Colonic mucosa (tissue), 4 donors: ENCODE results near the gene RPL36A. TPM values are rescaled to one million over a fixed set of nuclear protein-coding genes. Genes with fewer than 3 reads are reported as not detected.

Experiments used
- DNase-seq: peaks from one replicate; pipeline ENCODE4 v3.0.0-alpha.2; 2020
- H3K27ac ChIP-seq: fragments of 200-600 bp; one replicate; pipeline ENCODE4 v1.8.0; 2021
- H3K27me3 ChIP-seq: fragments of 200-600 bp; one replicate; pipeline ENCODE4 v1.8.0; 2021
- H3K36me3 ChIP-seq: fragments of 200-600 bp; one replicate; pipeline ENCODE4 v1.8.0; 2021
- H3K4me1 ChIP-seq: fragments of 200-600 bp; one replicate; pipeline ENCODE4 v1.8.0; 2021; ENCODE audit warnings: mild to moderate bottlenecking
- H3K4me3 ChIP-seq: fragments of 200-600 bp; one replicate; pipeline ENCODE4 v1.8.0; 2021
- H3K9ac ChIP-seq, 2 donors: one replicate each; pipeline ENCODE4 v1.7.0; 2013; ENCODE audit warnings: control low read depth in 2 of 2, low read depth in 2 of 2, low read length in 2 of 2
- H3K9me3 ChIP-seq: fragments of 200-600 bp; one replicate; pipeline ENCODE4 v1.8.0; 2021
- CTCF ChIP-seq: fragments of 200-600 bp; IDR thresholded peaks from one replicate; pipeline ENCODE4 v1.8.0; 2022; ENCODE audit warnings: antibody characterized with exemption, mild to moderate bottlenecking
- intact Hi-C: fragments of 100-400 bp; cut with DNase I; formaldehyde crosslinking; loops from one replicate; pipeline ENCODE4 v1.14.1; 2022
- total RNA-seq, 2 donors: library from RNA; stranded (reverse); fragmentation: NEBNext Ultra II Directional in 1 of 2; extraction: Animal tissue kit (Norgen Biotek cat#: 25700) in 1 of 2; gene quantifications; one replicate each; pipeline ENCODE4 v1.2.1, GENCODE V29; 2021
- donor health status: healthy.
- donor health status: DM: no; HTN: no; CAD: no.
- donor health status: DM: no; HTN: no; CAD: no.

RPL36A gene
- total RNA-seq, 2 donors from 2014 or later: 132 to 184 TPM

GRCh38 chrX:101385795-101386541, 4.8 kb upstream of the RPL36A start, which contains the start of gene BTK:
Gene BTK (minus strand): TSS chrX:101386191. CDS start chrX:101375284, 10,907 bp downstream.
- Histone ChIP-seq H3K27me3 (peaks cover 3% of the 10 kb centered on the region), H3K9me3 (no peaks in the 10 kb centered on the region), H3K27ac (no peak within 1 kb of the TSS), H3K9ac (no peak within 1 kb of the TSS), H3K36me3 (no peaks in the 10 kb centered on the region), H3K4me3 (no peak within 1 kb of the TSS), H3K4me1 (no peaks in the 10 kb centered on the region)
- no peak for DNase-seq
- intact Hi-C loops: no loop called here
- no peak for TF ChIP-seq CTCF

GRCh38 chrX:101386542-101386885, 4.3 kb upstream of the RPL36A start:
- no peak for DNase-seq
- Histone ChIP-seq H3K9me3 (no peaks in the 10 kb centered on the region), H3K27me3 (peaks cover 3% of the 10 kb centered on the region), H3K27ac (no peak overlapping the region), H3K9ac (no peak overlapping the region), H3K4me3 (no peak overlapping the region), H3K36me3 (no peaks in the 10 kb centered on the region), H3K4me1 (no peaks in the 10 kb centered on the region)
- no peak for TF ChIP-seq CTCF
- intact Hi-C loops: no loop called here

DNA sequence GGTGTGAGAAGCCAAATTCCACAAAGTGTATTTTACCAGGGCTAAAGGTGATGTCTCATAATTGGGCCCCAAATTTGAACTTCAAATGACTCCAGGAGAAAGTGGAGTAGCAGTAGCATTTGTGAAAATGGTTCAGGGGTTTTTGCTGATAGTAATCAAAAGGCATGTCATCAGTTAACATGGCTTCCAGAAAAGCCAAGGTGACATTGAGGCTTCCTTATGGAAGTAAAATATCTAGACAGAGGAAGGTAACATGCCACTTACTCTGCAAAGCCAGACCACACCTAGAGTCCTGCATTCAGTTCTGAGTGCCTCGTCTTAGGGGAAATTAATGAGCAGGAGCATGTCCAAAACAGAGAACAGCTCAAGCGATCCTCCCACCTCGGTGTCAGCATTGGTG, 2.2 kb upstream of the RPL36A start:
- intact Hi-C loops: no loop called here
- no peak for TF ChIP-seq CTCF
- no peak overlapping the region for H3K9ac ChIP-seq
- H3K36me3 ChIP-seq: no peaks in the 10 kb centered on the region
- no peak for DNase-seq
- H3K4me1 ChIP-seq: no peaks in the 10 kb centered on the region
- H3K9me3 ChIP-seq: no peaks in the 10 kb centered on the region
- H3K27me3 ChIP-seq: peaks cover 3% of the 10 kb centered on the region
- no peak overlapping the region for H3K4me3 ChIP-seq
- no peak overlapping the region for H3K27ac ChIP-seq

- no peaks in the 10 kb centered on the region for H3K27me3 ChIP-seq
- peak overlapping the region; percentile 63 for H3K27ac ChIP-seq
- H3K9me3 ChIP-seq: no peaks in the 10 kb centered on the region
- no peaks in the 10 kb centered on the region for H3K4me1 ChIP-seq
- peak overlapping the region; percentile 43 to 87 for H3K9ac ChIP-seq
- H3K4me3 ChIP-seq: peak overlapping the region; percentile 41
- no peaks in the 10 kb centered on the region for H3K36me3 ChIP-seq
- intact Hi-C loops: no loop called here
- no peak for TF ChIP-seq CTCF
- DNase-seq: no peak
Measured at GRCh38 chrX:101391831-101392230, 1.0 kb downstream of the RPL36A start.

DNA sequence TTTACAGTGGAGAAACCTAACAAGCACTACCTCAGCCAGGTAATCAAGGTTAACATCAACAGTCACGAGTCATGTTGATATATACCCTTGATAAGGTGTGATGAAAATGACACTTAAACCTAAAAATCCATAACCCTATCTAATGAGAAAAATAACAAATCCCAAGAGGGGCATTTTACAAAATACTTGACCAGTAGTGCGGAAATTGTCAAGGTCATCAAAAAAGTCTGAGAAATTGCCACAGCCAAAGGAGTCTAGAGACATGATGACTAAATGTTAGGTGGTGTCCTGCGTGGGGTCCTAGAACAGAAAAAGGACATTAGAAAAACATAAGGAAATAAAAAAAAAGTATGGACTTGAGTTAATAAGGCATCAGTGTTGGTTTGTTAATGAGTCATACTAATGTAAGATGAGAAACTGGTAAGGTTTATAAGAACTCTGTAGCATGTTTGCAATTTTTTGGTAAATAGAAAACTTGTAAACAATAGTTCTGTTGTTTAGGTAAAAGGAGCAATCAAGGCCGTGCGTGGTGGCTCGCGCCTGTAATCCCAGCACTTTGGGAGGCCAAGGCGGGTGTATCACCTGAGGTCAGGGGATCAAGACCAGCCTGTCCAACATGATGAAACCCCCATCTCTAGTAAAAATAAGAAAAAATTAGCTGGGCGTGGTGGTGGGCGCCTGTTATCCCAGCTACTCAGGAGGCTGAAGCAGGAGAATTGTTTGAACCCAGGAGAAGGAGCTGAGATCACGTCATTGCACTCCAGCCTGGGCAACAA, 2.9 kb downstream of the RPL36A start:
- no peak for DNase-seq
- intact Hi-C loops: no loop called here
- TF ChIP-seq CTCF: no peak

More for the DNA sequence above, 2.9 kb downstream of the RPL36A start:
- Histone ChIP-seq H3K27ac (no peak overlapping the region), H3K4me3 (no peak overlapping the region), H3K4me1 (no peaks in the 10 kb centered on the region), H3K9me3 (no peaks in the 10 kb centered on the region), H3K36me3 (no peaks in the 10 kb centered on the region), H3K9ac (no peak overlapping the region), H3K27me3 (no peaks in the 10 kb centered on the region)
